Body of pancreas (tissue), 4 donors: ENCODE data around the gene INAVA. TPM values are rescaled to one million over a fixed set of nuclear protein-coding genes. Genes with fewer than 3 reads are reported as not detected.

Source experiments
- ATAC-seq: fragments of 150-250 bp; one replicate; pipeline ENCODE4 v1.9.1; 2016
- DNase-seq, 4 donors: peaks; one replicate each; pipeline ENCODE4 v3.0.0-alpha.2; 2019
- H3K27ac ChIP-seq, 4 donors: fragments of 200-600 bp; sonication (generic); 1 replicate in 3 of 4; 2 replicates in 1 of 4; pipeline versions ENCODE4 v1.5.1 to v1.6.1; 2016 to 2019; ENCODE audit warnings: mild to moderate bottlenecking in 1 of 4, mixed read lengths in 1 of 4, moderate library complexity in 1 of 4
- H3K27me3 ChIP-seq, 2 donors: fragments of 200-600 bp; sonication (generic); one replicate each; pipeline ENCODE4 v1.6.0; 2016; ENCODE audit warnings: mild to moderate bottlenecking in 1 of 2
- H3K36me3 ChIP-seq, 2 donors: fragments of 200-600 bp; sonication (generic); replicated peaks in 1 of 2; 2 replicates each; pipeline ENCODE4 v1.5.1; 2016; ENCODE audit warnings: low read depth in 2 of 2; ENCODE audit not compliant: insufficient read depth in 1 of 2
- H3K4me1 ChIP-seq: fragments of 200-600 bp; sonication (generic); one replicate; pipeline ENCODE4 v1.6.0; 2016
- H3K4me3 ChIP-seq, 2 donors: fragments of 200-600 bp; sonication (generic); 1 replicate in 1 of 2; 2 replicates in 1 of 2; pipeline ENCODE4 v1.5.1; 2016 to 2019
- H3K9me3 ChIP-seq, 3 donors: fragments of 200-600 bp; sonication (generic); 1 replicate in 2 of 3; 2 replicates in 1 of 3; pipeline ENCODE4 v1.5.1; 2016
- CTCF ChIP-seq, 7 experiments: fragments of 450-650 bp in 4 of 7; fragments of 200-600 bp in 3 of 7; sonication (generic) in 3 of 7; IDR thresholded peaks; one replicate each; pipeline ENCODE4 v1.5.1; 2016 to 2019; ENCODE audit warnings: antibody characterized with exemption in 7 of 7
- POLR2A ChIP-seq, 3 donors: fragments of 450-650 bp; IDR thresholded peaks; one replicate each; pipeline ENCODE4 v1.6.1; 2016; ENCODE audit warnings: antibody characterized with exemption in 3 of 3, mild to moderate bottlenecking in 2 of 3
- whole genome bisulfite sequencing, 2 donors: methylation state at CpG; one replicate each; pipeline ENCODE4 v1.1.5; 2017; 5-methylcytosine and 5-hydroxymethylcytosine counted together
- intact Hi-C: fragments of 100-400 bp; cut with DNase I; formaldehyde crosslinking; loops from one replicate; pipeline ENCODE4 v1.15.1; 2023
- total RNA-seq, 2 donors: library from RNA; depleted of rRNA; stranded (reverse); fragments of >200 nt; gene quantifications; one replicate each; pipeline ENCODE4 v1.1.0, GENCODE V29; 2016

The INAVA gene
- total RNA-seq, 2 donors from 2014 or later: 22.1 to 30.7 TPM

- Histone ChIP-seq H3K36me3 (peaks cover 0 to 2% of the 10 kb centered on the region in 2 donors), H3K9me3 (no peaks in the 10 kb centered on the region), H3K27me3 (no peaks in the 10 kb centered on the region), H3K4me1 (no peaks in the 10 kb centered on the region), H3K4me3 (no peak overlapping the region), H3K27ac (no peak overlapping the region)
- ATAC-seq (no peak), DNase-seq (no peak)
- intact Hi-C loops: no loop called here
- WGBS, 2 donors: 82 to 85% methylated on average over 9 of the region's 9 CpGs
- TF ChIP-seq POLR2A (IDR thresholded peaks at IDR 0.05) (no peak), CTCF (IDR thresholded peaks at IDR 0.05) (no peak)
Measured at GRCh38 chr1:200862713-200863415, 31.8 kb upstream of the INAVA start.

- H3K4me1 ChIP-seq: no peaks in the 10 kb centered on the region
- H3K9me3 ChIP-seq: no peaks in the 10 kb centered on the region
- no peak for DNase-seq
- ATAC-seq: no peak
- no peaks in the 10 kb centered on the region for H3K27me3 ChIP-seq
- 70 to 73% methylated on average over 3 of the region's 3 CpGs for WGBS, 2 donors
- H3K36me3 ChIP-seq: no peaks in the 10 kb centered on the region
- no peak overlapping the region for H3K4me3 ChIP-seq
- intact Hi-C loops: no loop called here
- no peak for TF ChIP-seq CTCF (IDR thresholded peaks at IDR 0.05)
- TF ChIP-seq POLR2A (IDR thresholded peaks at IDR 0.05): no peak
- H3K27ac ChIP-seq: no peak overlapping the region
Measured at GRCh38 chr1:200866116-200866515, 28.6 kb upstream of the INAVA start.

- no peak overlapping the region for H3K4me3 ChIP-seq
- no peaks in the 10 kb centered on the region for H3K36me3 ChIP-seq
- no peaks in the 10 kb centered on the region for H3K27me3 ChIP-seq
- no peak overlapping the region for H3K27ac ChIP-seq
- H3K9me3 ChIP-seq: no peaks in the 10 kb centered on the region
- TF ChIP-seq POLR2A (IDR thresholded peaks at IDR 0.05) (no peak), CTCF (IDR thresholded peaks at IDR 0.05) (no peak)
- WGBS, 2 donors: 34 to 38% methylated on average over 5 of the region's 5 CpGs
- ATAC-seq (no peak), DNase-seq (no peak)
- H3K4me1 ChIP-seq: no peaks in the 10 kb centered on the region
- intact Hi-C loops: no loop called here
Measured at GRCh38 chr1:200866521-200866920, 28.2 kb upstream of the INAVA start.

- Histone ChIP-seq H3K9me3 (no peaks in the 10 kb centered on the region), H3K27me3 (no peaks in the 10 kb centered on the region), H3K4me3 (no peak overlapping the region), H3K4me1 (no peaks in the 10 kb centered on the region), H3K27ac (no peak overlapping the region), H3K36me3 (no peaks in the 10 kb centered on the region)
- TF ChIP-seq POLR2A (IDR thresholded peaks at IDR 0.05): no peak
- no peak for TF ChIP-seq CTCF (IDR thresholded peaks at IDR 0.05)
- WGBS, 2 donors: 49 to 50% methylated on average over 11 of the region's 11 CpGs
- ATAC-seq (no peak), DNase-seq (no peak)
- intact Hi-C loops: no loop called here
Measured at GRCh38 chr1:200867018-200867811, 27.5 kb upstream of the INAVA start.
